Measurements from ENCODE around the gene TXNDC9.
"Not testable (repeated sequence)": the region's sequence is repeated elsewhere in the genome, so short reads cannot be mapped to it uniquely, and the experiment has no call there.

TXNDC9 gene

DNA sequence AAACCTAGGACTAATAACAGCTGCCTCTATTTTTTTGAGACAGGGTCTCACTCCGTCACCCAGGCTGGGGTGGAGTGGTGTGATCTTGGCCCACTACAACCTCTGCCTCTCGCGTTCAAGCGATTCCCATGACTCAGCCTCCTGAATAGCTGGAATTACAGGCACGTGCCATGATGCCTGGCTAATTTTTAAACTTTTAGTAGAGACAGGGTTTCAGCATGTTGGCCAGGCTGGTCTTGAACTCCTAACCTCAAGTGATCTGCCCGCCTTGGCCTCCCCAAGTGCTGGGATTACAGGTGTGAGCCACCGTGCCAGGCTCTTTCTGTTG, 18.3 kb downstream of the TXNDC9 start:
- not testable (repeated sequence) for DNase-seq

DNA sequence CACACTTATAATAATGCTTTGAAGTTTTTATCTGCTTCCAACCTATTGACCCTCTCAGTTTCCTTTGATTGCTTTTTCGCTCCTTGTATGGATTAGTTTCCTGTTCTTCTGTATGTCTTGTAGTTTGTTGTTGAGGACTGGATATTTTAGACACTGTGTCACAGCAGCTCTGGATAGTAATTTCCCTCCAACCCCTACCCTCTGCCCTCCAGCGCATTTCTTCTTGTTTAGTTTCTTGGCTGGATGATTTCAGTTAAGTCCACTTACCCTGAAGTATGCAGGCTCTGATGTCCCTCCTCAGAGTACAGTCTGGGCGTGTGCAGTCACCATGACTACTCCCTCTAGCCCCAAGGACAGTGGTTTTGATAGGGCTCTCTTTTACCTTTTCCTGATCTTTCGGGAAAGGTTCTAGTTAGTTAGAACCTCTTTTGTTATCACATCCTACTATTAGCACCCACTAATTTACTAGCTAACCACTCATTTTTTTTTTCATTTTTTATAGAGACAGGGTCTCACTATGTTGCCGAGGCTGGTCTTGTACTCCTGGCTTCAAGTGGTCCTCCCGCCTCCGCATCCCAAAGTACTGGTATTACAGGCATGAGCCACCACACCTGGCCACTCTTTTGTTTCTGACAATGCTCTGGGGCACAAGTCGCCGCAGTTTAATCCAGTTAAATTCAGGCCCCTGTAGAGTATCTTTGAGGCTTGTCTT, 18.8 kb downstream of the TXNDC9 start:
- DNase-seq = no peak

DNA sequence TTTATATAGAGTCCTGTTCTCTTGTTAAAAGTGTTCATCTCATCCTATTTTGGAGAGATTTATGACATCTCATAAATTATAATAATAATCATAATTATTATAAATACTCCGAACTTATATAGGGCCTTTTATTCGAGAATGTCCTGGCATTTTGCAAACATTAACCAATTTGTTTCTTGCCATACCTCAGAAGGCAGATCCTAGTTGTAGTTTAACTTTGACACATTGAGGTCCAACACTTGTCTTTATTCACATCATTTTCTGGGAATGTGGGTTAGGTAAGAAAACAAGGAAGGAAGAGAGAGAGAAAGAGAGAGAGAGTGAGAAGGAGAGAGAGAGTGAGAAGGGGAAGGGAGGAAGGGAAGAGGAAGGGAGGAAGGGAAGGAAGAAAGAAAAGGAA, 35.0 kb downstream of the TXNDC9 start, which contains the start of gene LYG1:
TSS of gene LYG1 (minus strand) at position 101 of the 400 bp plus-strand sequence. CDS start 5,527 bp downstream, outside the sequence.
- DNase-seq = not testable (repeated sequence)

DNA sequence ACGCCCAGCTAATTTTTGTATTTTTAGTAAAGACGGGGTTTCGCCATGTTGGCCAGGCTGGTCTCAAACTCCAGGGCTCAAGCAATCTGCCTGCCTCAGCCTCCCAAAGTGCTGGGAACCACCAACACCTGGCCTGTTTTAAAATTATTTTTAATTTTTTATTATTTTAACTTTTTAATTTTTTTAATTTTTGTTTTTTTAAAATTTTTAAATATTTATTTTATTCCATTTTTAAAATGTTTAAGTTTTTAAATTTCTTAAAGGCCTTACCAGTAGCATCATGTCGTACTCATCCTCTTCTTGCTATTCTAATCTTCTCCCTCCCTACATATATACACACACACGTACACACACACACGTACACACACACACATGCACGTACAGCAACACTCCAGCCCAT, 36.6 kb downstream of the TXNDC9 start:
- DNase-seq = no peak

DNA sequence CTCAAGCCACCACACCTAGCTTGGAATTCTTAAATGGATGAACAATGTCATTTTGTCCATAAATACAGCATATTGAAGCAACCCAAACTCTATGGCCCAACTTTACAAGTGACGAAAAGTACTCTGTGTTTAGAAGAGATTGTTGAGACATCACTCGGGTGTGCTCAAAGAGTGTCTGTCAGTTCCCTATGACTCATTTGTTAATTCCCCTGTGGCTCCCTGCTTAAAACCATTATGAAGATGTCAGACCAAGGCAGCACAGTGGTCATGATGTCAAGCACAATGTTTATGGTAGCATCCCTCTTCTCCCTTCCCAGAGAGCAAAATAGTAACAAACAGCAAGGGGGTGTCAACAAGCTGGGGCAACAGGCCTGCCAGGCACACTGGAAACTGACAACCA, 38.1 kb downstream of the TXNDC9 start:
- no peak for DNase-seq

DNA sequence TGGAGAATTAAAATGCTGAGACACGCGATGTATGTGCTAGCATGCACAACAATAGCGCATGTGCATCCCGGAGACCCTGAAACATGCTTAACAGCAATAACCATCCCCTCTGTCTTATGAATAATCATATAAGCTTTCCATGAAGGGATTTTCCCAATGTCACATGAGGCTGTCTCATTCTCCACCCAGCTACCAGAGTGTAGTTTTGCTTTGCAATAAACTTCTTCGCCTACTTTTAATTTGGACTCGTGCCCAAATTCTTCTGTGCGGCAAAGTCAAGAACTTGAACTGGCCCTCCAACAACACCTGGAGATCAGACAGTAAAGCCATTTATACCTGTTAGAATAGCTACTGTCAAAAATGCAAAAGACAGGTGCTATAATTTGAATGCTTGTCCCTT, 50.6 kb downstream of the TXNDC9 start:
- DNase-seq = no peak

DNA sequence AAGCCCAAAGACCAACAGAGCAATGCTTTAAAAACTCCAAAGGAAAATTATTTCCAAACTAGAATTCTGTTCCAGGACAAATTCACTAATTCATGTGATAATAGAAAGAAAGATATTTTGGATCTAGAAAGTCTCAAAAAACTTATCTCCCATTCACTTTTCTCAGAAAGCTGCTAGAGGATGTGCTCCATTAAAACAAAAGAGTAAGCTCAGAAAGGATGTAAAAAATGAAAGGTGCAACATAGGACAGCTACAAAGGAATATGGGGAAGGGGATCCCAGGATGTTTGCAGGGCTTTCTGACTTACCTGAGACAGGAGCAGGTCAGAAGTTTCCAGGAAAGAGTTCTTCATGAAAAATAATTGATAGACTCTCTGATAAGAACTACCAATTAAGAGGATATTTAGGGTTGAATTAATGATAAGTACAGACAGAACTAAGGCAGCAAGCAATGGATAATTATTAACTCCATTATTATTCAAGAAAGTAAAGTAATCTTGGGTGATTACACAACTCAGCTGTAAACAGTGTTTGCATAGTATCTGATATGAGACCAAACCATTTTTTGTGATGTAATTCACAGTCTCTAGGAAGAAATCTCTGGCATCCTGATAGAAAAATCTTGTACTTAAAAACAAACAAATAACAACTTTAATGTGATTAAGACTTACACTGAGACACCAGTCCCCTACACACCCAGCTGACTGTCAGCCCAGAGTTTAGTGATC, 56.0 kb downstream of the TXNDC9 start:
- no peak for DNase-seq

DNA sequence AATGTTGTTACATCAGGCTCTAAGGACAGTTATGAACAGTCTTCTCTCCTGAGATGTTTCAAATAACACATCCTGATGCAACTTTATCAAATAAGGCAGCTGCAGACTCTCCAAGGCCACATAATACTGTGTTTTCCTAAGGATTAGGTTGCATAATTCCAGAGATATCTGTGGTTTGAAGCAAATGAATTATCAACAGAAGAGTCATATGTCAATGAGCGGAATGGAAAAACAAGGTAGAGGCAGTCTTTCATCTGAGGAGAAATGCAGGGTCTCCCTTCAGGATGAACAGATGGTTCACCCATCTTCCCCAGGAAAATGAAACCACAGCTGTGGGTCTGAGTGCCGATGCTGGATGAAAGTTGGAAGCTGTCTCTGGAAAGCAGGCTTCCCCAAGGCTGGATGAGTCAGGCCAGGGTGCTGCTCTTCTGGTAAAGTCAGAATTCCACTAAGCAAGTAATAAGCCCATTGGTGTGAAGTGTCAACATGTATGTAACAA, 57.3 kb downstream of the TXNDC9 start:
- DNase-seq = no peak

DNA sequence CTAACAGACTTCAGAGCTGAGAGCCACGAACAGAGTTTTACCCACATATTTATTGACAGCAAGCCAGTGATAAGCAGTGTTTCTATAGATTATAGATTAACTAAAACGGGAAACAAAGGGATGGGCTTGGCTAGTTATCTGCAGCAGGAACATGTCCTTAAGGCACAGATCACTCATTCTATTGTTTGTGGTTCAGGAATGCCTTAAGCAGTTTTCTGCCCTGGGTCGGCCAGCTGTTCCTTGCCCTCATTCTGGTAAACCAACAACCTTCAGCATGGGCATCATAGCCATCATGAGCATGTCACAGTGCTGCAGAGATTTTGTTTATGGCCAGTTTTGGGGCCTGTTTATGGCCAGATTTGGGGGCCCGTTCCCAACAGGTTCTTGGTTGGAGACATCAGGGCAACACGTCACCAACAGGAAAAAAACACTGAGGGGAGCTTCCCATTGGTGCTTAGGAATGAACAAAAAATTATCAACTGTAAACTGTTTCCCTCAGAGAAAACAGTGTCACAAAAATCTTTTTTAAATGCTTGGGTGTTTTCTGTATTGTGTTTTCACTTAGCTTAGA, 57.9 kb downstream of the TXNDC9 start:
- not testable (repeated sequence) for DNase-seq

DNA sequence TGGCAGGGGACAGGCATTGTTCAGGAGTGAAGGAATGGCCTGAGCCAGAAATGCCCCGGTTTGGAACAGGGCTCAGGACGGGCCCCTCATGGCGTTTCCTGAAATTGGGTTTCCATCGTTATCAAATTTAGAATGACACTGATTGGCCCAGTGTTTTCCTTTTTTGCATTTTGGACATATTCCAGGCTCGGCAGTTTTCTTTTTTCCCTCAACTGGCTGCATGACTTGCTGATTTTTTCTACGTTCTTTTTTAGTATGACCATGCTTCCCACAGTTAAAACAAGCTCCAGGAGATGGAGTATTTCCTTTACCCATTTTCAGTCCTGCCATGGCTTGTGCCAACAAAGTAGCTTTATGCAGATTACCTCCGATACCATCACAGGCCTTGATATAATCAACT, 60.3 kb downstream of the TXNDC9 start:
- DNase-seq = no peak
